ENCODE data around the gene MPP2. TPM values are rescaled to one million over a fixed set of nuclear protein-coding genes. Genes with fewer than 3 reads are reported as not detected.

Gene MPP2
- total and polyA plus RNA-seq, 2 experiments from 2014 or later = 23.4 to 25.4 TPM

GRCh38 chr17:43890240-43890639, 17.1 kb downstream of the MPP2 start:
- Histone ChIP-seq H3K27ac (no peak overlapping the region), H3K27me3 (no peaks in the 10 kb centered on the region), H3K4me3 (no peak overlapping the region), H3K4me1 (ENCODE audit: low read depth) (no peaks in the 10 kb centered on the region), H3K9me3 (ENCODE audit: low read depth) (no peaks in the 10 kb centered on the region), H3K36me3 (no peaks in the 10 kb centered on the region)
- no peak for TF ChIP-seq CTCF (IDR thresholded peaks at IDR 0.05; ENCODE audit: low read depth, low read length)
- no peak for DNase-seq (ENCODE audit: low read depth in 1 of 2, low spot score in 1 of 2)

- no peak for TF ChIP-seq CTCF (IDR thresholded peaks at IDR 0.05; ENCODE audit: low read depth, low read length)
These were observed 18.8 kb downstream of the MPP2 start for GRCh38 chr17:43888548-43888947.

GRCh38 chr17:43882761-43883415, 24.4 kb downstream of the MPP2 start:
- no peak overlapping the region for H3K4me3 ChIP-seq
- no peak overlapping the region for H3K27ac ChIP-seq
- DNase-seq (ENCODE audit: low read depth in 1 of 2, low spot score in 1 of 2) = no peak
- no peaks in the 10 kb centered on the region for H3K4me1 ChIP-seq (ENCODE audit: low read depth)
- H3K36me3 ChIP-seq = no peaks in the 10 kb centered on the region
- no peaks in the 10 kb centered on the region for H3K9me3 ChIP-seq (ENCODE audit: low read depth)
- TF ChIP-seq CTCF (IDR thresholded peaks at IDR 0.05; ENCODE audit: low read depth, low read length) = no peak
- no peaks in the 10 kb centered on the region for H3K27me3 ChIP-seq

More at GRCh38 chr17:43888548-43888947, 18.8 kb downstream of the MPP2 start:
- H3K27ac ChIP-seq = no peak overlapping the region
- H3K27me3 ChIP-seq = no peaks in the 10 kb centered on the region
- H3K4me3 ChIP-seq = no peak overlapping the region
- no peaks in the 10 kb centered on the region for H3K4me1 ChIP-seq (ENCODE audit: low read depth)
- no peaks in the 10 kb centered on the region for H3K36me3 ChIP-seq
- DNase-seq (ENCODE audit: low read depth in 1 of 2, low spot score in 1 of 2) = no peak
- no peaks in the 10 kb centered on the region for H3K9me3 ChIP-seq (ENCODE audit: low read depth)

- no peak for TF ChIP-seq CTCF (IDR thresholded peaks at IDR 0.05; ENCODE audit: low read depth, low read length)
- no peak overlapping the region for H3K4me3 ChIP-seq
- H3K27ac ChIP-seq = no peak overlapping the region
- H3K27me3 ChIP-seq = no peaks in the 10 kb centered on the region
- no peaks in the 10 kb centered on the region for H3K4me1 ChIP-seq (ENCODE audit: low read depth)
- H3K36me3 ChIP-seq = no peaks in the 10 kb centered on the region
- H3K9me3 ChIP-seq (ENCODE audit: low read depth) = no peaks in the 10 kb centered on the region
- no peak for DNase-seq (ENCODE audit: low read depth in 1 of 2, low spot score in 1 of 2)
These were observed 25.4 kb downstream of the MPP2 start for GRCh38 chr17:43881758-43882505.

- Histone ChIP-seq H3K27me3 (no peaks in the 10 kb centered on the region), H3K36me3 (no peaks in the 10 kb centered on the region), H3K4me3 (no peak overlapping the region), H3K4me1 (ENCODE audit: low read depth) (no peaks in the 10 kb centered on the region), H3K9me3 (ENCODE audit: low read depth) (no peaks in the 10 kb centered on the region), H3K27ac (no peak overlapping the region)
- no peak for DNase-seq (ENCODE audit: low read depth in 1 of 2, low spot score in 1 of 2)
- no peak for TF ChIP-seq CTCF (IDR thresholded peaks at IDR 0.05; ENCODE audit: low read depth, low read length)
These were observed 26.2 kb downstream of the MPP2 start for GRCh38 chr17:43881181-43881580.

All from cardiac muscle cell (in vitro differentiated cells and primary cell).